ENCODE results near the gene RBMS1. TPM values are rescaled to one million over a fixed set of nuclear protein-coding genes. Genes with fewer than 3 reads are reported as not detected.

Gene RBMS1
- total and polyA plus RNA-seq, 2 of the 13 experiments (the other 11 are each of a cell fraction or from before 2014, with no cell fraction given), result 55.5 to 110 TPM

- no peaks in the 10 kb centered on the region; the same call in 1 of the 2 replicates for H3K4me1 ChIP-seq (ENCODE audit: insufficient read depth, low read length)
- H4K20me1 ChIP-seq (ENCODE audit: insufficient read depth, low read length), result peaks cover 21% of the 10 kb centered on the region; the same call in 1 of the 2 replicates
- no peaks in the 10 kb centered on the region for H3K27me3 ChIP-seq (ENCODE audit: control insufficient read depth in 1 of 2, insufficient read depth in 2 of 2, low read length in 2 of 2)
- no peak overlapping the region for H3K9ac ChIP-seq (ENCODE audit: insufficient read depth, low read depth, low read length)
- H3K27ac ChIP-seq (ENCODE audit: extremely low read length, insufficient read depth, low read length), result no peak overlapping the region
- peaks cover 19% of the 10 kb centered on the region for H3K79me2 ChIP-seq (ENCODE audit: insufficient read depth, low read length)
- no peak for FAIRE-seq
- ATAC-seq, result no peak
- no peak overlapping the region for H3K4me2 ChIP-seq (ENCODE audit: low read depth, low read length)
- intact Hi-C loops (cut with micrococcal nuclease; ENCODE audit: unreplicated experiment) (no loop called here), in situ Hi-C loops (cut with HindIII; ENCODE audit: extremely low pct_ligation_motif_present, low pct_unique_long_range_greater_than_20kb) (no loop called here)
- H3K9me3 ChIP-seq (ENCODE audit: low read length), result no peaks in the 10 kb centered on the region
- ChIA-PET CTCF (ENCODE audit: low intra/inter-chr PET ratio, low total read pairs) (no interaction called here), POLR2A (no interaction called here)
- TF ChIP-seq STAG1 (CRISPR knock-in tag; IDR thresholded peaks at IDR 0.05), result no peak
- TF ChIP-seq SP2 (CRISPR knock-in tag; IDR thresholded peaks at IDR 0.05), result no peak
- TF ChIP-seq SMARCE1 (IDR thresholded peaks at IDR 0.05; ENCODE audit: borderline replicate concordance), result no peak
- no peak for TF ChIP-seq ZBTB7B (CRISPR knock-in tag; IDR thresholded peaks at IDR 0.05)
- no peak for TF ChIP-seq IRF9 (CRISPR knock-in tag; IDR thresholded peaks at IDR 0.05; ENCODE audit: borderline replicate concordance)
- no peak for TF ChIP-seq BCLAF1 (IDR thresholded peaks at IDR 0.05)
- no peak for TF ChIP-seq RXRA (CRISPR knock-in tag; IDR thresholded peaks at IDR 0.05)
- no peak for TF ChIP-seq ZNF383 (CRISPR knock-in tag; IDR thresholded peaks at IDR 0.05; ENCODE audit: borderline replicate concordance)
- no peak for TF ChIP-seq TAF1 (CRISPR knock-in tag; IDR thresholded peaks at IDR 0.05)
- no peak for DNase-seq (ENCODE audit: low spot score)
- H3K36me3 ChIP-seq (replicated peaks in 1 of 2; ENCODE audit: control insufficient read depth in 1 of 2, insufficient read depth in 2 of 2, low read length in 2 of 2), result no peaks in the 10 kb centered on the region; a peak in 1 of 5 replicates
- no peak overlapping the region for H2AFZ ChIP-seq (ENCODE audit: low read length)
- WGBS (ENCODE audit: low lambda C conversion rate), result 97% methylated on average over 4 of the region's 4 CpGs
- H3K4me3 ChIP-seq (replicated peaks in 1 of 3; ENCODE audit: insufficient read depth in 1 of 3, low read depth in 2 of 3, low read length in 3 of 3), result no peak overlapping the region
- no TSS peak for BruUV-seq (replicated peaks)
Measured at GRCh38 chr2:160375037-160375436, 118.6 kb downstream of the RBMS1 start.

Measured in HepG2 (cell line).